ENCODE measurements around the gene JARID2.

The JARID2 gene

GRCh38 chr6:15417811-15418210, 171.9 kb downstream of the JARID2 start:
- no peaks in the 10 kb centered on the region for H4K20me1 ChIP-seq (ENCODE audit: insufficient read depth, low read length)

GRCh38 chr6:15419493-15419892, 173.6 kb downstream of the JARID2 start:
- Histone ChIP-seq H3K79me2 (ENCODE audit: low read length) (peaks cover 64% of the 10 kb centered on the region), H3K9me3 (replicated peaks; ENCODE audit: insufficient read depth, low read length) (no peaks in the 10 kb centered on the region), H3F3A (ENCODE audit: insufficient read depth, low read length) (no peaks in the 10 kb centered on the region), H2AFZ (ENCODE audit: low read length) (no peak overlapping the region), H3K4me3 (ENCODE audit: low read length) (no peak overlapping the region), H3K9ac (ENCODE audit: low read length) (no peak overlapping the region), H3K4me1 (ENCODE audit: low read length) (no peaks in the 10 kb centered on the region), H3K27ac (ENCODE audit: low read length) (no peak overlapping the region), H3K36me3 (replicated peaks; ENCODE audit: insufficient read depth, low read length) (no peaks in the 10 kb centered on the region), H3K27me3 (replicated peaks; ENCODE audit: insufficient read depth, low read length) (no peaks in the 10 kb centered on the region), H3K9me2 (replicated peaks; ENCODE audit: insufficient read depth, low read length) (no peaks in the 10 kb centered on the region), H3K4me2 (ENCODE audit: low read depth, low read length) (no peak overlapping the region), H4K20me1 (ENCODE audit: insufficient read depth, low read length) (no peaks in the 10 kb centered on the region)
- TF ChIP-seq CTCF (IDR thresholded peaks at IDR 0.05; ENCODE audit: low read length) (no peak), EZH2 (optimal IDR thresholded peaks at IDR 0.05; ENCODE audit: low read depth, low read length) (no peak), EZH2phosphoT487 (IDR thresholded peaks at IDR 0.05; ENCODE audit: low read length) (no peak)
- DNase-seq = no peak

More at GRCh38 chr6:15417811-15418210, 171.9 kb downstream of the JARID2 start:
- no peak overlapping the region for H2AFZ ChIP-seq (ENCODE audit: low read length)
- no peaks in the 10 kb centered on the region for H3K4me1 ChIP-seq (ENCODE audit: low read length)
- H3K27ac ChIP-seq (ENCODE audit: low read length) = no peak overlapping the region
- no peaks in the 10 kb centered on the region for H3K9me2 ChIP-seq (replicated peaks; ENCODE audit: insufficient read depth, low read length)
- H3K4me2 ChIP-seq (ENCODE audit: low read depth, low read length) = no peak overlapping the region
- TF ChIP-seq EZH2 (optimal IDR thresholded peaks at IDR 0.05; ENCODE audit: low read depth, low read length) = no peak
- TF ChIP-seq CTCF (IDR thresholded peaks at IDR 0.05; ENCODE audit: low read length) = no peak
- no peak for TF ChIP-seq EZH2phosphoT487 (IDR thresholded peaks at IDR 0.05; ENCODE audit: low read length)
- peaks cover 57% of the 10 kb centered on the region for H3K79me2 ChIP-seq (ENCODE audit: low read length)
- no peak for DNase-seq
- H3K27me3 ChIP-seq (replicated peaks; ENCODE audit: insufficient read depth, low read length) = no peaks in the 10 kb centered on the region
- H3K9ac ChIP-seq (ENCODE audit: low read length) = no peak overlapping the region
- H3K9me3 ChIP-seq (replicated peaks; ENCODE audit: insufficient read depth, low read length) = no peaks in the 10 kb centered on the region
- H3K36me3 ChIP-seq (replicated peaks; ENCODE audit: insufficient read depth, low read length) = no peaks in the 10 kb centered on the region
- H3F3A ChIP-seq (ENCODE audit: insufficient read depth, low read length) = no peaks in the 10 kb centered on the region
- H3K4me3 ChIP-seq (ENCODE audit: low read length) = no peak overlapping the region

GRCh38 chr6:15420959-15421438, 175.1 kb downstream of the JARID2 start:
- Histone ChIP-seq H3F3A (ENCODE audit: insufficient read depth, low read length) (no peaks in the 10 kb centered on the region), H3K27me3 (replicated peaks; ENCODE audit: insufficient read depth, low read length) (no peaks in the 10 kb centered on the region), H3K27ac (ENCODE audit: low read length) (no peak overlapping the region), H3K9me3 (replicated peaks; ENCODE audit: insufficient read depth, low read length) (no peaks in the 10 kb centered on the region), H3K36me3 (replicated peaks; ENCODE audit: insufficient read depth, low read length) (no peaks in the 10 kb centered on the region), H3K4me3 (ENCODE audit: low read length) (no peak overlapping the region), H3K4me2 (ENCODE audit: low read depth, low read length) (no peak overlapping the region), H4K20me1 (ENCODE audit: insufficient read depth, low read length) (no peaks in the 10 kb centered on the region), H3K9me2 (replicated peaks; ENCODE audit: insufficient read depth, low read length) (no peaks in the 10 kb centered on the region), H3K4me1 (ENCODE audit: low read length) (no peaks in the 10 kb centered on the region), H2AFZ (ENCODE audit: low read length) (no peak overlapping the region), H3K79me2 (ENCODE audit: low read length) (peaks cover 77% of the 10 kb centered on the region), H3K9ac (ENCODE audit: low read length) (no peak overlapping the region)
- no peak for TF ChIP-seq EZH2 (optimal IDR thresholded peaks at IDR 0.05; ENCODE audit: low read depth, low read length)
- TF ChIP-seq EZH2phosphoT487 (IDR thresholded peaks at IDR 0.05; ENCODE audit: low read length) = no peak
- no peak for TF ChIP-seq CTCF (IDR thresholded peaks at IDR 0.05; ENCODE audit: low read length)
- DNase-seq = no peak
